ENCODE data around the gene ATP4A.

ATP4A gene

DNA sequence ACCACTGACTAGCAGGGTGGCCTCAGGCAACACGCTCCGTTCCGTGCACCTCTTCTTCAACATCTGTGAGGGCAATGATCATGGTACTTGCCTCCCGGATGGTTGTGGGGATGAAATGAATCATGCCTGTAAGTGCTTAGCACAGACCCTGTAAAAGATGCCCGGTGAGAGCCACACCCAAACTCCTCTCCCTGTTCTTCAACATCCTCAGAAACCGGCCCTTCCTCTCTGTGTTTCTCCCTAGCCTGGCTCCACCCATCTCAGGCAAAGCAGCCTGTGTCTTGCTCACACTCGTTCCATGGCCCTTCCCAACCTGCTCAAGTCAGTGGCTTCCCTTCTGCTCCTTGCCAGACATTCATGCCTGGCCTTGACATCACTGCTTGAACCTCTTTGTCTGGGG, 44.2 kb downstream of the ATP4A start:
- Histone ChIP-seq H3K36me3 (ENCODE audit: insufficient read depth, low read length) (no peaks in the 10 kb centered on the region), H3K4me3 (ENCODE audit: low read length) (no peak overlapping the region), H3K27me3 (ENCODE audit: insufficient read depth, low read length) (no peaks in the 10 kb centered on the region), H3K27ac (ENCODE audit: low read depth, low read length) (no peak overlapping the region), H3K9me3 (ENCODE audit: insufficient read depth, low read depth, low read length) (no peaks in the 10 kb centered on the region), H3K9ac (ENCODE audit: low read depth, low read length) (no peak overlapping the region), H3K4me1 (ENCODE audit: insufficient read depth, low read length) (peaks cover 17% of the 10 kb centered on the region)
- WGBS, result 80% methylated on average over 7 of the region's 7 CpGs

DNA sequence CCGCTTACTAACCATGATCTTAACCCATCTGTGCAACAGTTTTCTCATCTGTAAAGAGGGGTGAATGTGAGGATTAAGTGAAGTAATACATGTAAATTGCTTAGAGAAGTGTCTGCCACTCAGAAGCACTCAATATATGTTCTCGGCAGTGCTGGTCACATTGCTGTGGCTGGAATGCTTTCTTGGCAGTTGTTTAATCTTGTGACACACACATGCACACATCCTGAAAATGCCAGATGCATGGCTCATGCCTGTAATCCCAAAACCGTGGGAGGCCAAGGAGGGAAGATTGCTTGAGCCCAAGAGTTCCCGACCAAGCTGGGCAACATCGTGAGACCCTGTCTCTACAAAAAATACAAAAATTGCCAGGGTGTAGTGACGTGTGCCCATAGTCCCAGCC, 45.1 kb downstream of the ATP4A start:
- Histone ChIP-seq H3K9ac (ENCODE audit: low read depth, low read length) (no peak overlapping the region), H3K9me3 (ENCODE audit: insufficient read depth, low read depth, low read length) (no peaks in the 10 kb centered on the region), H3K4me3 (ENCODE audit: low read length) (no peak overlapping the region), H3K4me1 (ENCODE audit: insufficient read depth, low read length) (peaks cover 13% of the 10 kb centered on the region), H3K27ac (ENCODE audit: low read depth, low read length) (no peak overlapping the region), H3K36me3 (ENCODE audit: insufficient read depth, low read length) (no peaks in the 10 kb centered on the region), H3K27me3 (ENCODE audit: insufficient read depth, low read length) (no peaks in the 10 kb centered on the region; the same call in 1 of the 2 replicates)
- WGBS, result 85% methylated on average over 5 of the region's 6 CpGs

DNA sequence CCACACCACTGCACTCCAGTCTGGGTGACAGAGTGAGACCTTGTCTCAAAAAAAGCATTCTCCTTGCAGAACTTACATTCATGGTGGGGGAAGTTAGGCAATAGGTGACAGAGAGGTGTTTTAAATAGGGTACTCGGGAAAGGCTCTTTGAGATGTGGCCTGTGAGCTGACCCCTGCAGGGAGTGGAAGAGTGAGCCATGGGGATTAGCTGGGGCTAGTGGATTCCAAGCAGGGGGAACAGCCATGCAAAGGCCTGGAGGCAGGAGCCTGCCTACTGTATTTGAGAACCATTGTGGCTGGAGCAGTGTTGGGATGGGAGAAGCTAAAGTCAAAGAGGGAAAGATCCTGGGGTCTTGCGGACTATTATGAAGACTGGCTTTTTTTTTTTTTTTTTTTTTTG, 46.1 kb downstream of the ATP4A start:
- no peaks in the 10 kb centered on the region; the same call in 1 of the 2 replicates for H3K27me3 ChIP-seq (ENCODE audit: insufficient read depth, low read length)
- H3K27ac ChIP-seq (ENCODE audit: low read depth, low read length), result no peak overlapping the region
- 77% methylated on average over 2 of the region's 2 CpGs for WGBS
- H3K9me3 ChIP-seq (ENCODE audit: insufficient read depth, low read depth, low read length), result no peaks in the 10 kb centered on the region
- H3K4me3 ChIP-seq (ENCODE audit: low read length), result no peak overlapping the region
- peaks cover 15% of the 10 kb centered on the region for H3K4me1 ChIP-seq (ENCODE audit: insufficient read depth, low read length)
- H3K36me3 ChIP-seq (ENCODE audit: insufficient read depth, low read length), result no peaks in the 10 kb centered on the region
- no peak overlapping the region for H3K9ac ChIP-seq (ENCODE audit: low read depth, low read length)

DNA sequence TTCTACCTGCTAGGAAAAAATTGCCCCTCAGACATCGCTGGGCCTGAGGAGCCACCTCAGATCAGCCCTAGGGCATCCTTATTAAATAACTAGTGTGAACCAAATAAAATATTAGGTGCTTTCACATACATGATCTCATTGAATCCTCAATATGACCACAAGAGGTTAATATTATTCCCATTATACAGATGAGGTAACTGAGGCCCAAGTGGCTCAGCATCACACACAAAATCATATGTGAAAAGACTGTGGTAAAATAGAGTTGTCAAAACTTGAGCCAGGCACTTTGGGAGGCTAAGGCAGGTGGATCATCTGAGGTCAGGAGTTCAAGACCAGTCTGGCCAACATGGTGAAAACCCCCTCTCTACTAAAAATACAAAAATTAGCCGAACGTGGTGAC, 47.1 kb downstream of the ATP4A start:
- H3K4me3 ChIP-seq (ENCODE audit: low read length), result no peak overlapping the region
- no peaks in the 10 kb centered on the region; the same call in 1 of the 2 replicates for H3K27me3 ChIP-seq (ENCODE audit: insufficient read depth, low read length)
- no peak overlapping the region for H3K9ac ChIP-seq (ENCODE audit: low read depth, low read length)
- H3K36me3 ChIP-seq (ENCODE audit: insufficient read depth, low read length), result no peaks in the 10 kb centered on the region
- H3K9me3 ChIP-seq (ENCODE audit: insufficient read depth, low read depth, low read length), result no peaks in the 10 kb centered on the region
- H3K4me1 ChIP-seq (ENCODE audit: insufficient read depth, low read length), result peaks cover 12% of the 10 kb centered on the region
- WGBS, result 91% methylated on average over 3 of the region's 3 CpGs
- H3K27ac ChIP-seq (ENCODE audit: low read depth, low read length), result no peak overlapping the region

DNA sequence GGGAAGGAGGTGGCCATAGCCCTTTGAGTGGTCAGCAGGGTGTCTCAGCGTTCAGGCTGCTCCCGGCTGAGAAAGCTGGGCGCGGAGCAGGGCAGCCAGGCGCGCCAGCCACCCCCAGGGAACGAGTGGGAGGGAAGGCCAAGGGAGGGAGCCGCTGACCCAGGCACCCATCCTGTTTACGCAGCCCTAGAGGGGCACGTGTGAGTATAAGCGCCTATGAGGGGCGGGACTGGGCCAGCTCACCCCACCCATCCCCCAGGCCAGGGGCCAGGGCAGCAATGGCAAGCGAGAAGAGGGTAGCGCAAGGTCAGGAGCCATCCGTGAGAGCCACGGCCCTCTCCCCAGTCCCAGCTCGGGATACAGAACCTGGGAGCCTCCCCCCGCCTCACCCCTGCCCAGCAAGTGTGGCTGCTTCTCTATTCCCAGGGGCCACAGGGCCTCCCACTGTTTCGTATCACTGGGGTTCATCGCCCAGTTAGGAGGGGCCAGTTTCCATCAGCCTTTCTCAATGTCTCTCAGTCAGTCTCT, 49.1 kb downstream of the ATP4A start:
- Histone ChIP-seq H3K4me3 (ENCODE audit: low read length) (peak overlapping the region; percentile 45), H3K9me3 (ENCODE audit: insufficient read depth, low read depth, low read length) (no peaks in the 10 kb centered on the region), H3K9ac (ENCODE audit: low read depth, low read length) (no peak overlapping the region), H3K27me3 (ENCODE audit: insufficient read depth, low read length) (peaks cover 8% of the 10 kb centered on the region), H3K36me3 (ENCODE audit: insufficient read depth, low read length) (no peaks in the 10 kb centered on the region), H3K4me1 (ENCODE audit: insufficient read depth, low read length) (peaks cover 9% of the 10 kb centered on the region), H3K27ac (ENCODE audit: low read depth, low read length) (no peak overlapping the region)
- WGBS, result 38% methylated on average over 20 of the region's 20 CpGs

DNA sequence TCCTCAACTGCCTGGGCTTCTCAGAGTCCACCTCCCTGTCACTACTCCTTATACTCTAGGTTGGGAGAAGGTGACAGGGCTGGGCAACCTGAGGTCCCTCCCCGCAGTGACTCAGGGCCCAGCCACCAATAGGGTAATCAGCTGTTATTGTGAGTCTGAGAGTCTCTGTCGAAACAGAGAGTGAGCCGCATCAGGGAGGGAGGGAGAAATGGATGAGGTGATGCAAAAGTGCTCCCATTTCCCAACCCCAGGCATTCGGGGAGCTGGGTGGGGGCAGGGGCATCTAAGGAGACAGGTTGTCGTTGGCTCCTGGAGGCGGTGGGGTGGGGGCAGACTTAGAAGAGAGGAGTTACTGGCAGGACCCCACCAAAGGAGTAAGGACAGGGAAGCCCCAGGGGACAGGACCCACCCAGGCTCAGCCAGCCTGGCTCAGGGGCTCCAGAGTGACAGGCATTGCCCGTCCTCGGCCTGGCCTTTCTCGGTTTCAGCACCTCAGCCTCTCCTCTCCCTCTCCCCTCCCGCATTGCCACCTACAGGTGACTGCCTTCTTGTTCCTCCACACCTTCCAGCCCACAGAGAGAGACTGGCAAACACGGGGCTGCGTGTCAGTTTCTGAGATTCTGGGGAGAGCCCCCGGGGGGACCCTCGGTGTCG, 49.7 kb downstream of the ATP4A start, which contains the start of gene DMKN:
Gene DMKN (minus strand): TSS at position 22 of the 654 bp plus-strand sequence. CDS start 174 bp downstream, outside the sequence.
- no peaks in the 10 kb centered on the region for H3K36me3 ChIP-seq (ENCODE audit: insufficient read depth, low read length)
- no peaks in the 10 kb centered on the region for H3K9me3 ChIP-seq (ENCODE audit: insufficient read depth, low read depth, low read length)
- H3K4me1 ChIP-seq (ENCODE audit: insufficient read depth, low read length), result peaks cover 10% of the 10 kb centered on the region
- peaks cover 8% of the 10 kb centered on the region for H3K27me3 ChIP-seq (ENCODE audit: insufficient read depth, low read length)
- no peak within 1 kb of the TSS for H3K27ac ChIP-seq (ENCODE audit: low read depth, low read length)
- WGBS, result 26% methylated on average over 15 of the region's 15 CpGs
- peak within 1 kb of the TSS; percentile 45 for H3K4me3 ChIP-seq (ENCODE audit: low read length)
- H3K9ac ChIP-seq (ENCODE audit: low read depth, low read length), result no peak within 1 kb of the TSS

DNA sequence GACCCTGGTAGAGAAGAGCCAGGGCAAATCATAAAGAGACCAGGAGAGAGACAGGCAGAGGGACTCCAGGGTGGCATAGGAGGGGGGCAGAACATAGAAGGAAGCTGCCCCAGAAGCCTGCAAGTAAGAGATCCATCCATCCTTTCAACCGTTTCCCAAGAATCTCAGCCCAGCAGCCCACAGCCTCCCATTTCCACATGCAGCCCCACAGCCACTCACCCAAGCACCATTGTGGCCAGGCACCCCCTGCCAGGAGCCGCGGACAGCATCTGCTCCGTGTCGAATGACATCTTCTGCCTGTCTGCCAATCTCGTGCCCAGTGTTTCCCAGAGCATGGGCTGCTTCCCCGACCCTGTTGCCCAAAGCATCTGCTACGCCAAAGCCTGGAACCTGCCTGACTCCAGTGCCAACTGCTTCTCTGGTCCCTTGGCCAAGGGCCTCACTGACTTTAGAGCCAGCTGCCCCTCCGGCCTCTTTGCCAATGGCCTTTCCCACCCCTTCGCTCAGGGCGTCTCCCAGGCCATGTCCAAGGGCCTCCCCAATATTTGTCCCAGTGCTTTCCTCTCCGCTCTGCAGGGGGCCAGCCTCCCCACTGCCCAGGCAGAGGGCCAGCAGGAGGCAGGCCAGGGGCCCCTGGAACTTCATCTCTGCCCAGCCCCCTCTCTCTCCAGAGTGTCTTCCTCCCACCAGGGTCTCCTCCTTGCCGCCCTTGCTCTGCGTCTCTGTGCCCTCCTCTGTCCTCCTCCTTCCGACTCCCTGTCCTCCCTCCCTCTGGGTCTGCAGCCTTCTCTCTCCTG, 50.4 kb downstream of the ATP4A start:
- no peak overlapping the region for H3K4me3 ChIP-seq (ENCODE audit: low read length)
- no peaks in the 10 kb centered on the region for H3K9me3 ChIP-seq (ENCODE audit: insufficient read depth, low read depth, low read length)
- H3K9ac ChIP-seq (ENCODE audit: low read depth, low read length), result no peak overlapping the region
- no peak overlapping the region for H3K27ac ChIP-seq (ENCODE audit: low read depth, low read length)
- peaks cover 8% of the 10 kb centered on the region for H3K27me3 ChIP-seq (ENCODE audit: insufficient read depth, low read length)
- H3K36me3 ChIP-seq (ENCODE audit: insufficient read depth, low read length), result peaks cover 3% of the 10 kb centered on the region
- WGBS, result 85% methylated on average over 15 of the region's 15 CpGs
- H3K4me1 ChIP-seq (ENCODE audit: insufficient read depth, low read length), result peaks cover 17% of the 10 kb centered on the region

DNA sequence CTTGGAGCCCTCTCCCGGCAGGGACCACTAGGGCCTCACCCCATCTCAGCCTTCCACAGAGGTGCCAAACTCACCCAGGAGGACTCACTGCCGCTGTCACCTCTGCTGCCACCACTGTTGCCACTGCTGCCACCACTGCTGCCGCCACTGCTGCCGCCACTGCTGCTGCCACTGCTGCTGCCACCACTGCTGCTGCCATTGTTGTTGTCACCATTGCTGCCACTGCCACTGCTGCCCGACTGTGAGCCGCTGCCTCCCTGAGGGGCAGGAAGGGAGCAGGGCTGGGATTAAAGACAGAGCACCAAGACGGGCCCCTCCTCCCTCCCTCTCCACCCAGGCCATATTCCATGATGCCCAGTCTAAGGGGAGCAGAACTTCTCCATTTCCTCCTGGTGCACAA, 52.1 kb downstream of the ATP4A start:
- Histone ChIP-seq H3K27me3 (ENCODE audit: insufficient read depth, low read length) (peaks cover 8% of the 10 kb centered on the region), H3K36me3 (ENCODE audit: insufficient read depth, low read length) (peaks cover 18% of the 10 kb centered on the region), H3K4me3 (ENCODE audit: low read length) (no peak overlapping the region), H3K4me1 (ENCODE audit: insufficient read depth, low read length) (peaks cover 18% of the 10 kb centered on the region), H3K9ac (ENCODE audit: low read depth, low read length) (no peak overlapping the region), H3K27ac (ENCODE audit: low read depth, low read length) (no peak overlapping the region), H3K9me3 (ENCODE audit: insufficient read depth, low read depth, low read length) (no peaks in the 10 kb centered on the region)
- 83% methylated on average over 7 of the region's 7 CpGs for WGBS

DNA sequence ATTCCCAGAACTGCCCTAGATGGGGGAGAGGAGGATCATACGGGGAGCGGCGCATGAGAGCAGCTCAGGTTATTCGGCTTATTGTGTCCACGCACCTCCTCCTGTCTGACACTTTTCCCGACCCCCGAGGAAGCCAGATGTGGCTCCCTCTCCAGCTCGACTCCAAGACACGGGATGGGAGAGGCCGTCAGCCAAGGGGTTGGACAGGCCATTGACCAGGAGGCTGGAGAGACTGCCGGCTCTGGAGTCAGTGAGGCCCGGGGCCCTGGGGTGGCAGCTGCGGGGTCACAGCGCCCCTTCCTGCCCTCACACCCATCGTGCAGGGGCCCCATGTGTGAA, 52.9 kb downstream of the ATP4A start:
- 29% methylated on average over 15 of the region's 15 CpGs for WGBS
- H3K27ac ChIP-seq (ENCODE audit: low read depth, low read length), result no peak overlapping the region
- H3K4me3 ChIP-seq (ENCODE audit: low read length), result peak overlapping the region; percentile 82
- H3K4me1 ChIP-seq (ENCODE audit: insufficient read depth, low read length), result peaks cover 18% of the 10 kb centered on the region
- H3K9ac ChIP-seq (ENCODE audit: low read depth, low read length), result no peak overlapping the region
- H3K9me3 ChIP-seq (ENCODE audit: insufficient read depth, low read depth, low read length), result no peaks in the 10 kb centered on the region
- peaks cover 25% of the 10 kb centered on the region for H3K36me3 ChIP-seq (ENCODE audit: insufficient read depth, low read length)
- peaks cover 8% of the 10 kb centered on the region for H3K27me3 ChIP-seq (ENCODE audit: insufficient read depth, low read length)

DNA sequence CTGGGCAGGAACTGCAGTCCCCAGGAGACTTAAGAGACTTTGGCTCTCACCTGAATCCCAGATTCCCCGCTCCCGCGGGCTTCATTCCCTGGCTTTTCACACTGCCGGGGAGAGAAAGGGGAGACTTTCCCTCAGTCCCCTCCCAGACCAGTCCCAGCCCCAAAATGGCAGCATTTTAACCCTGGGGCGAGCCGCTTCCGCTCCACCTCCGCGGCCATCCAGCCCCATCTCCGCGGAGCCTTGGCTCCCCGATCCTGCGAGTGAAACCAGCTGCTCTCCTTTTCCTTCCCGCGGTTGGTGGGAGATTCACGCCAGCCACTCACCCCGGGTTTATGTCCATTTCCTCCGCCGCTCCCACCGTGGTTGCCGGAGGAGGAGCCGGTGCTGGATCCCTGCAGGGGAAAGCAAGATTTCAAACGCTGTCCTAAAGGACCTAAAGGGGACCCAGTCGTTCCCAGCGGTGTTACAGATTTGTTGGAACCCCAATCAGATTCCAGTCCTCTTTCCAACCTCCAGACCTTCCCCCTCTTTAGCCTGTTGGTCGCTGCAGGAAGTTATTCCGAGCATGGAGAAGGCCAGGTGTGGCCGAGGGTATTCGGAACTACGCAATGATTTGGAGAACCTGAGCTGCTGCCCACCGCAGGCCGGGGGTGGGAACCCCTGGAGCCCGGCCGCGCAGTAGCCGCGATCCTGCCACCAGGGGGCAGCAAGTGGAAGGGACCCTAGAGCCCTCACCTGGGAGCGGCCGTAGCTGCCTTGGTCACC, 53.4 kb downstream of the ATP4A start:
- H3K9ac ChIP-seq (ENCODE audit: low read depth, low read length), result peak overlapping the region; percentile 94
- peak overlapping the region; percentile 82 for H3K4me3 ChIP-seq (ENCODE audit: low read length)
- no peaks in the 10 kb centered on the region for H3K9me3 ChIP-seq (ENCODE audit: insufficient read depth, low read depth, low read length)
- H3K36me3 ChIP-seq (ENCODE audit: insufficient read depth, low read length), result peaks cover 31% of the 10 kb centered on the region
- H3K27me3 ChIP-seq (ENCODE audit: insufficient read depth, low read length), result peaks cover 8% of the 10 kb centered on the region
- H3K27ac ChIP-seq (ENCODE audit: low read depth, low read length), result peak overlapping the region; percentile 93
- under 1% methylated on average over 39 of the region's 39 CpGs for WGBS
- H3K4me1 ChIP-seq (ENCODE audit: insufficient read depth, low read length), result peaks cover 18% of the 10 kb centered on the region

Data from HUES64 (cell line).